Measurements from ENCODE around the gene PEAK1.
"Not testable (repeated sequence)": the region's sequence is repeated elsewhere in the genome, so short reads cannot be mapped to it uniquely, and the experiment has no call there.

PEAK1 gene

DNA sequence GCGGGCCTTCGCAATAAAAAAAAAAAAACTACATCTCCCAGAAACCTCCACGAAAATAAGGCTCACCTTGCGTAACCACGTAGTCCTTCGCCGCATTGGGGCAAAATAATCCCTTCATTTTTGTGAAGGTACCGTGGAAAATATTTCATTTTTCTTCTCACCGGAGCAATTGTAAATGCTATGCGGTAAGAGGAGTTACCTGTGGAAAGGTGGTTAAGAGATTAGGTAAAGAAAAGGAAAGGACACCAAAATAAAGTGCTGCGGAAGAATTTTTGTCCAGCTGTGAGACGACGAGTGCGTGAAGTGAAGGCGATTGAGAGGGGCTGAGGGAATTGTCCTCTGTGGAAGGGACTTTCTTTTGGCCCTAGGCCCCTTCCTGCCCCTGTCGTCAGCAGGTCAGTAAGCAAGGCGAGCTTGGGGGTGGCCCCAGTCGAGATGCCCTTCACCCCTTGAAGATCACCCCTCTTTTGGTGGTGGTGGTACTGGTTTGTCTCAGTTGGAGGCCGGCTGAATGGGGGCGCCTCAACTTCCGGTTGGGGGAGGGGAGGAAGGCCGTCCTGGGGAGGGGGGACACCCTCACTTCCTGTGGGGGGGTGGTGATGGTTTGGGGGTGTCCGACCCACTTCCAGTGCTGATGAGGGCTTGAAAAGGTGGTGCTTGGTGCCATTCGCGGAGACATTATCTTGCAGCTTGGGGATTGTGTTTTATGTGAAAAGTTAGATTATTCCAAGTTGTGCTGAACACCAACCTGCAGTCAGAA, 886 bp upstream of the PEAK1 start, which contains the start of gene HMG20A:
Gene HMG20A, plus strand, starts transcription at position 279 of the 760 bp plus-strand sequence. CDS start 37,520 bp downstream, outside the sequence.
- DNase-seq, result peak; percentile 81

GRCh38 chr15:77418966-77419835, 703 bp downstream of the PEAK1 start:
- DNase-seq, result peak; percentile 78

DNA sequence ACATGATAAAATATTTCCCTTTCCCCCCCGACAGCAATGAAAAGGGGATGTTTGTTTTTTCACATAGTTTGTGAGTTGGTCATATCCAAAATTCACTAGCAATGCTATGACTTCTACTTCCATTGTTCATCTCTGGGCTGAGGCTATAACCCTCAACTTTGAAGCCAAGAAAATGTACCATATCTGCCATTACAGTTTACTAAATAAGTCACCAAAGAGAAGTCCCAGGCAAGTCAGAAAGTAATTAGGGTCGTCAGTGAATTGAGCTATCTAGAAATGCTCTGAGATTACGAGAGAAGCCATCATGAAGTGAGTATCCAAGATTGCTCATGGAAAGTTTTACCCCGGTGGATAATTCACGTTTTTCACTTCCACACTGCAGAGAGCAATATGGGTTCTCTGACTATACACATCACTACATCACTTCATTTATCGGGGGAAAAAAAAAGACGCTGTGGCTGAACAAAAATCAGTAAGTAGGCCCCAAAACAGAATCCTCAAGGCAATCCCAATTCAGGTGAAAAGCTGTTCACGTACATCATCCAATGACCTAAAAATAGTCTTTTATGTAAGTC, 1.4 kb downstream of the PEAK1 start:
- DNase-seq, result peak; percentile 59

DNA sequence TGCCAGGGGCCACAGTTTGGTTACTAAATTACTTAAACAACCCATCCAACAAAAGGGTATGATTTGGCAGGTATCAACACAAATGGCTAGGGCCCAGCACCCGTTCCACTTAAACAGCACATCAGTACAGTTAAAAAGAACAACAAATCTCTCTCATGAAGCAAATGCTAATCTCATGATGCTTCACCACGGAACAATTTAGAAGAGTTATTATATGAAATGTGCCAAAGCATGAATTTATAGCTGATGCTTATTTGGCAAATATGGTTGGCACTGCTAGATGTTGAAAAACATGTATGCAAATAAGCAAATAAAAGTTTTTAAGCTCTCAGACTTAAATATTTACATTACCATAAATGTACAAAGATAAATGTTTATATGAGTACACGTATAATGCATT, 2.3 kb downstream of the PEAK1 start:
- DNase-seq, result no peak

DNA sequence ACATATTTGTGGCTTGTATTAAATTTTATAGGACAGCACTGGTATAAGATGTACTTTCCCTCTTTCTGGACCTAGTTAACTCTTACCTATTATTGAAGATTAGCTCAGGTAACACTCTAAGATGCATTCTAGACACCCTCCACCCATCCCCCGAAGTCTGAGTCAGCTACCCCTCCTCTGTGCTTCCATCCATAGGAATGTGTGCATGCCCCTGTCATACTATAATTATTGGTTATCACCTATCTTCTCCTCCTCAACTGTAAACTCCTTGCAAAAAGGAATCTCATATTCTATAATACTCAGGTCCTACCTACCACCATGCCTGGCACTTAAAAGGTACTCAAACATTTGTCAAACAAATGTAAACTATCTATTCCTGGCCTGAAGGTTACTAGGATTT, 3.0 kb downstream of the PEAK1 start:
- no peak for DNase-seq

DNA sequence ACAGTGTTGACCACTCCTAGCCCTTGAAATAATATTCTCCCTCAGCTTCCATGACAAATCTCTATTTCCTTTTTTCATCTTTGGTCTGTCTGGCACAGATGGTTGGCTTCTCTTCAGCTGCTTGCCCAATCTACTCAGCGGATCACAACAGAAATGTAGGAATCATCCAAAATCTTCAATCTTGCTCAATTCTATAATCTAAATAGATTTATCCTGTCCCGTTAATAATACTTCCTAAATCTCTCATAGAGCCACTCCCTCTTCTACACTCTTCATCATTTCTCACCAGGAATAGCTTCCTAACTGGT, 3.8 kb downstream of the PEAK1 start:
- peak; percentile 56 for DNase-seq

DNA sequence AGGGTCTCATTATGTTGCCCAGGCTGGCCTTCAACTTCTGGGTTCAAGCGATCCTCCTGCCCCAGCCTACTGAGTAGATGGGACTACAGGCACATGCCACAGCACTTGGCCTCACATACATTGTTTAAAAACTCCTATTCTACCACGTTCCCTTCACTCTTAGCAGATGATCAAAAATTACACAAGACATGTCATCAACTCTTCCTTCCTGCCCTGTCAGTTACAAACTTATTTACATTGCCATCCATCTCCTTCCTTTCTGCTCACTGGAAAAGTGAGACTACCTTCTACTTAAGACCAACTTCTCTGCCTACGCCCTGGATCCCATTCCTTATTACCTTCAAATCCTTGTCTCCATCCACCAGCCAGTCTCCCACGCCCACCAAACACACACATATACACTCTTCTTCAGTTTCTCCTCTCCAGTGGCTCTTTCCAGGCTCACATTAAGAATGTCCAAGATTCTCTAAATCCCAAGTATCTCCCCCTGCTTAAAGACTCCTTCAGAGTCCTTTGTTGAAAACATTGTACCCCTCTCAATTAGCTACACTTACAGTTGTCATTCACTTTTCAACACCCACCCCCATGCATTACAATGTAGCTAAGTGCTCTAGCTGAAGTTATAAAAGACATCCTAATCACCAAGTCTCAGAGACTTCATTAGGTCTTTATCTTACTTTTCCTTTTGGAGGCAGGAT, 4.3 kb downstream of the PEAK1 start:
- no peak for DNase-seq

- DNase-seq, result no peak
These were observed 5.0 kb downstream of the PEAK1 start for GRCh38 chr15:77414789-77415442.

DNA sequence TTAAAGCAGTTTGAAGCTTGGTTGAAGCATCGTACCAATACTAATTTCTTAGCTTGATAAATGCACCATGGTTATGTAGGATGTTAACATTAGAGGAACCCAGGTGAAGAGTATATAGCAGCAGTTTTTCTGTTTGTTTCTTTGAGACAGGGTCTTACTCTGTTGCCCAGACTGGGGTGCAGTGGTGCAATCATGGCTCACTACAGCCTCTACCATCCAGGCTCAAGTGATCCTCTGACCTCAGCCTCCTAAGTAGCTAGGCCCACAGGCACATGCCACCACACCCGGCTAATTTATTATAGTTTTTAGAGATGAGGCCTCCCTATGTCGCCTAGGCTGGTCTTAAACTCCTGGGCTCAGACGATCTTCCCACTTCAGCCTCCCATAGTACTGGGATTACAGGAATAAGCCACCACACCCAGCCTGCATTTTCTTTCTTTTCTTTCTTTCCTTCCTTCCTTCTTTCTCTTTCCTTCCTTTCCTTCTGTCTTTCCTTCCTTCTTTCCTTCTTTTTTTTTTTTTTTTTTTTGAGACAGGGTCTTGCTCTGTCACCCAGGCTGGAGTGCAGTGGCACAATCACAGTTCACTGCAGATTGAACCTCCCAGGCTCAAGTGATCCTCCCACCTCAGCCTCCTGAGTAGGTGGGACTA, 6.1 kb downstream of the PEAK1 start:
- no peak for DNase-seq

DNA sequence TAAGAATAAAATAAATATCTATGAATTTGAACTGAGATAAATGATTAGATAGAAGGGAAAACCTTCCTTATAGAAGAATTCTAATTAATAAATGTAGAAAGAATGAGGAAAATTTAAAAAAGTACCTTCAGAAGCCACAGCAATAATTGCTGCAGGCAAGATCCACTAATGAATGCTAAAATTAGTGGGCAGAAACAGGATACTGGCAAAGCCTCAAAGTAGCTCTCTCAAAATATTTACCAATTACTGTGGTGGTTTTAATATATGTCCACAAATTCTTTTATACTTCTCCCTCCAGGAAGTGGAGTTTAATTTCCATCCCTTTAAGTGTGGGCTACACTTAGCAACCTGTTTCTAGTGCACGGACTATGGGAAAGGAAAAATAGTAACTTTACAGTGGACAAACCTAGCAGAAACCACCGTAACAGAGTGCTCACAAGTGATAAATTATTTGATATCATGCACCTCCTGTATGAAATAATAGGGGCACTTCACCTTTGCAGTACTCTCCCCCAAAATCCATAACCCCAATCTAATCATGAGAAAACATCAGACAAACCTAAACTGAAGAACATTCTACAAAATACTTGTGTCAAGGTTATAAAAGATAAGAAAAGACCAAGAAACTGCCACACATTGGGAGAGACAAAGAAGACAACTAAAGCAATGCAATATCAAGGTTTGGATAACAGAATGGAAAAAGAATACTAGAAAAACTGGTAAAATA, 6.8 kb downstream of the PEAK1 start:
- no peak for DNase-seq

- DNase-seq, result no peak
These were observed 8.3 kb downstream of the PEAK1 start for GRCh38 chr15:77411619-77411976.

DNA sequence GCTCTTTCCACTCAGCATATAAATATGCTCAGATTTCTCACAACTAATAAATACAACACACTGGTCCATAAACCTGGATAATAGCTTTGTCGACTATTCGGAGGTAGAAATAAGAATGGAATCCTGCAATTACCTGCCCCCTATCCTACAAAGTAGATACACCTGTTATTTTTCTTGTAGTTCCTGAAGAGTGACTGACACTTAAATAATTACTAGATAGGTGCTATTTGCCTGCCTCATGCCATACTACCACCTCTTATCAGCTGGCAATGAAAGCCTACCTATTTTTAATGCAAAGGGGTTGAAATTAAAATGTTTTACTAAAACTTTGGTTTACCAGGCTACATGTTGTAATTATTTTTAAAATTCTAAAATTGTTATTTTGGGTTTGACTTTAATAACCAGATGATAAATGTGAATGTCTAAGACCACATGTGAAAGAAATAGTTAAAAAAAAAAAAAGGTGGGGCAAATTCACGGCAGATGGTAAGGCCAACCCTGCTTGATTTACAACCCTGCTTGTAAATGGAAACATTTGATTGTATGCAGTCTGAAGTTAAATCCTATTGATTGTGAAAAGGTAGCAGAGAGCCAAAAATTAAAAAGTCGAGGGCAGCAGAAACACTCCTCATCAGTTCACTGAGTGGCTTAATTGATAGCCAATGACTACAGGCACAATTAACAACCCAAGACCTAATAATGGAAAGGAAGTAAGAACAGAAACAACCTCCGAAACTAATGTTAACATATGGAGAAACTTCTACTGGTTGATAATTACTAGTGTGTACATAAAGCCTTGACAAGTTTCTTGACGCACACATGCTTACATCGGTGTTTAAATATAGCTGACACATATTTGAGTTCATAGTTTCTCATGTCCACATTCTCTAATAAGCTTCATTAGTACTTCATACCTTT, 8.9 kb downstream of the PEAK1 start:
- DNase-seq, result no peak

DNA sequence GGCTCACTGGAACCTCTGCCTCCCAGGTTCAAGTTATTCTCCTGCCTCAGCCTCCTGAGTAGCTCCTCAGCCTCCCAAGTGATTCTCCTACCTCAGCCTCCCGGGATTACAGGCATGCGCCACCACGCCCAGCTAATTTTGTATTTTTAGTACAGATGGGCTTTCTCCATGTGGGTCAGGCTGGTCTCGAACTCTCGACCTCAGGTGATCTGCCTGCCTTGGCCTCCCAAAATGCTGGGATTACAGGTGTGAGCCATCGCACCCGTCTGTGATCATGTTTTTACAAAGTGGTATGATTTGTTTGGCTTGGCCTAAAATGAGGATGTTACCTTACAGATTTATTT, 9.8 kb downstream of the PEAK1 start:
- not testable (repeated sequence) for DNase-seq

GRCh38 chr15:77409259-77410156, 10.4 kb downstream of the PEAK1 start:
- no peak for DNase-seq

DNA sequence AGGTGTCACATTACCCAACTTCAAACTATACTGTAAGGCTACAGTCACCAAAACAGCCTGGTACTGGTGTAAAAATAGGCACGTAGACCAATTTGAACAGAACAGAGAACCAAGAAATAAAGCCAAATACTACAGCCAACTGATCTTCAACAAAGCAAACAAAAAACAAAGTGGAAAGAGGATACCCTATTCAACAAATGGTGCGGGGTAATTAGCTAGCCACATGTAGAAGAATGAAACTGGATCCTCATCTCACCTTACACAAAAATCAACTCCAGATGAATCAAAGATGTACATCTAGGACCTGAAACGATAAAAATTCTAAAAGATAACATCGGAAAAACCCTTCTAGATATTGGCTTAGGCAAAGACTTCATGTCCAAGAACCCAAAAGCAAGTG, 13.1 kb downstream of the PEAK1 start:
- no peak for DNase-seq

- DNase-seq, result not testable (repeated sequence)
These were observed 13.6 kb downstream of the PEAK1 start for GRCh38 chr15:77406173-77406759.

DNA sequence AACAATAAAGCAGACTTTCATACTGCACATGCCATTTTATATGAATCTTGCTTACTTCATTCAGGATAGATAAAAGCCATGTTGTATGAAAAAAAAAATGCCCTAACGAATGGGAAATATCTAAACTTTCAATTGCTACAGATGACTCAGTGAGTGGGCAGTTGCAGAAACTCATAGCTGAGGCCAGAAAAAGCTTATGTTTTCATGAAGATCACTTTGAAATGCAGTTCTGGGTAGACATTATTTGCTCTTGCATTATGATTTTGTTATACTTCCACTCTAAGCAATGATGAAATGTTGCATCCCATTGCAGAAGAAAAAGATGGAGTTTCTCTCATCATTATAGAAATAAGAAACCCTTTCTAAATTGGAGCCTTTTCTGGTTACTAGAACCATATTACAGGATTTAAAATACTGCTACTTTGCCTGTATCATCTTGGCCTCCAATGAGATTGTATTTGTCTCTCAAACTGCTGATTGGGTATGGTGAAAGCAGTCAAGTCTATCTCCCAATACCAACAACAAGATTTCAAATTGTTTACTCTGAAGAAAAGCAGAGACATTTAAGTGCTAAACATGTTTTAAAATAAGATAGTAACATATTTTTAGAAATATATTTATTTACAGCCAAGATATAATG, 17.0 kb downstream of the PEAK1 start:
- DNase-seq, result peak; percentile 81

DNA sequence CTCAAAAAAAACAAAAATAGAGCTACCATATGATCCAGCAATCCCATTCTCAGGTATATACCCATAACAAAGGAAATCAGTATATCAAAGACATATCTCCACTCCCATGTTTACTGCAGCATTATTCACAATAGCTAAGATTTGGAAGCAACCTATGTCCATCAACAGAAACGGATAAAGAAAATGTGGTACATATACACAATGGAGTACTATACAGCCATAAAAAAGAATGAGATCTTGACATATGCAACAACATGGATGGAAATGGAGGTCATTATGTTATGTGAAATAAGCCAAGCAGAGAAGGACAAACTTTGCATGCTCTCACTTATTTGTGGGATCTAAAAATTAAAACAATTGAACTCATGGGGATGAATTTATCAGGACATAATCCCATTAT, 19.6 kb downstream of the PEAK1 start:
- DNase-seq, result no peak

DNA sequence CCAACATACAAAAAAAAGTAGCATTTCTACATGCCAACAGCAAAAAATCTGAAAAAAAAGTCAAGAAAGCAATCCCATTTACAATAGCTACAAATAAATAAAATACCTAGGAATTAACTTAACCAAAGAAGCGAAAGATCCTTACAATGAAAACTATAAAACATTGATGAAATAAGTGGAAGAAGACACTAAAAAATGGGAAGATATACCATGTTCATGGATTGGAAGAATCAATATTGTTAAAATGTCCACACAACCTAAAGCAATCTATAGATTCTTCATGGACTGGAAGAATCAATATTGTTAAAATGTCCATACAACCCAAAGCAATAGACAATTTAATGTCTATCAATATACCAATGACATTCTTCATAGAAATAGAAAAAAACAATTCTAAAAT, 21.0 kb downstream of the PEAK1 start:
- no peak for DNase-seq

All from fibroblast of upper back skin (primary cell).